SK-N-SH (cell line): Measurements from ENCODE around the gene IGF1R.

Experiments
- MXI1 ChIP-seq: IDR thresholded peaks from 2 replicates; pipeline ENCODE4 v1.6.1; 2012; ENCODE audit warnings: mild to moderate bottlenecking, low read depth, low read length, improper control_type of control experiment
- NFIC ChIP-seq: IDR thresholded peaks from 2 replicates; pipeline ENCODE4 v1.4.0; 2012; ENCODE audit warnings: borderline replicate concordance
- RAD21 ChIP-seq: IDR thresholded peaks from 2 replicates; pipeline ENCODE4 v1.6.1; 2012; ENCODE audit warnings: mild to moderate bottlenecking, low read length
- TF ChIP-seq, protein P1 (sequence below): fragments of 200-600 bp; sonication (generic); IDR thresholded peaks from 2 replicates; pipeline ENCODE4 v1.6.1; 2017; ENCODE audit warnings: antibody characterized with exemption, mild to moderate bottlenecking, moderate library complexity

- TF ChIP-seq RAD21 (no peak), NFIC (no peak), MXI1 (no peak)
- TF ChIP-seq, protein P1, sequence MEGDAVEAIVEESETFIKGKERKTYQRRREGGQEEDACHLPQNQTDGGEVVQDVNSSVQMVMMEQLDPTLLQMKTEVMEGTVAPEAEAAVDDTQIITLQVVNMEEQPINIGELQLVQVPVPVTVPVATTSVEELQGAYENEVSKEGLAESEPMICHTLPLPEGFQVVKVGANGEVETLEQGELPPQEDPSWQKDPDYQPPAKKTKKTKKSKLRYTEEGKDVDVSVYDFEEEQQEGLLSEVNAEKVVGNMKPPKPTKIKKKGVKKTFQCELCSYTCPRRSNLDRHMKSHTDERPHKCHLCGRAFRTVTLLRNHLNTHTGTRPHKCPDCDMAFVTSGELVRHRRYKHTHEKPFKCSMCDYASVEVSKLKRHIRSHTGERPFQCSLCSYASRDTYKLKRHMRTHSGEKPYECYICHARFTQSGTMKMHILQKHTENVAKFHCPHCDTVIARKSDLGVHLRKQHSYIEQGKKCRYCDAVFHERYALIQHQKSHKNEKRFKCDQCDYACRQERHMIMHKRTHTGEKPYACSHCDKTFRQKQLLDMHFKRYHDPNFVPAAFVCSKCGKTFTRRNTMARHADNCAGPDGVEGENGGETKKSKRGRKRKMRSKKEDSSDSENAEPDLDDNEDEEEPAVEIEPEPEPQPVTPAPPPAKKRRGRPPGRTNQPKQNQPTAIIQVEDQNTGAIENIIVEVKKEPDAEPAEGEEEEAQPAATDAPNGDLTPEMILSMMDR, result no peak
These were observed 197.0 kb downstream of the IGF1R start for GRCh38 chr15:98845138-98845884.
